Measurements from ENCODE around the gene PAX7. TPM values are rescaled to one million over a fixed set of nuclear protein-coding genes. Genes with fewer than 3 reads are reported as not detected.
A peak's percentile ranks its signal among the peaks of the same experiment; 100 is the strongest.
"Not testable (repeated sequence)": the region's sequence is repeated elsewhere in the genome, so short reads cannot be mapped to it uniquely, and the experiment has no call there.

The PAX7 gene
- not detected for total RNA-seq
- 0 to 0.08 reads per million in 2 donors for total RNA-seq

DNA sequence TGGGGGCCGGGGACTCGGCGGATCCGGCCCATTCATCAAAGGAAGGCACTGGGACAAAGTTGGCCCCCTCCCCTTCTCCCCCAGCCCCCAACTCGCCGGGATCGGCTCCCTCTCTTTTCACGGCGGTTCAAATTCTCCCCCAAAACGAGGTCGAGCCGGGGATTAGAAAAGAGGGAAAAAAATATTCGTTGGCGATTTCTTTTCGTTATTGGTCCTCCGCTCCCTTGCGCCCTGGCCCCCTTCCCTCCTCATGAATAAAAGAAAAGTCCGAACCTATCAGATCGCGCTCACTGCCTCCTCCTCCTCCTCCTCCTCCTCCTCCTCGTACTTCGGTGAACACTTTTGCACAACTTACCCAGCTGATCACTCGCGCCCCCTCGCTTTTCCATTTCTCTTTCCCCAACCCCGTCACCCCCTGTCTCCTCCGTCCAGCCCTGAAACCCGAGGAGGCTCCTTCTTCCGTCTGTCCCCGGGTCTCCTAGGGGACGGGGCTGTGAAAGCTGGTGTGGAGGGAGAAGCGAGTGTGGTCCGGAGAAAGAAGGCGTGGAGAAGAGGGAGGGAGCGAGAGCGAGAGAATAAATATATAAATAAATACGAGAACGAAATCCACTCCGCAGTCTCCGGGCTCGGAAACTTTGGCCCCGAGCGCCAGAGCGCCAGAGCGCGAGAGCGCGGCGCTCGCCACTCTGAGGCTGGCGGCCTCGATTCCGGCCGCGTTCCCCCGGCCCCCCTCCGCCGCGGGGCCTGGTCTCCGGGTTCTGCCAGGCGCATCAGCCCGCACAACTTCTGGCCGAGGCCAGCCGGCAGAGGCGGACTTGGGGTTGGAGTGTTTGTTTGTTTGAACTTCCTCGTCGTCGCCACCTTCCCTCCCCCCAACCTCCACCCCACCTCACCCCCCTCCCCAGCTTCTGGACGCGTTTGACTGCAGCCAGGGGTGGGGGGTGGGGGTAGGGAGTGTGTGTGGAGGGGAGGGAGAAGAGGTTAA, at the start of gene PAX7:
TSS of gene PAX7 (plus strand) at position 336 of the 985 bp plus-strand sequence. CDS start 758 bp downstream, outside the sequence.
- no peaks in the 10 kb centered on the region for H3K9me3 ChIP-seq (ENCODE audit: control insufficient read depth, low read length, poor library complexity, severe bottlenecking)
- peak within 1 kb of the TSS; percentile 43 for H3K27ac Mint-ChIP-seq
- peaks cover 21% of the 10 kb centered on the region for H3K36me3 Mint-ChIP-seq (ENCODE audit: low read depth)
- H3K27me3 Mint-ChIP-seq, result peaks cover 89% of the 10 kb centered on the region
- H3K4me1 Mint-ChIP-seq, result peaks cover 16% of the 10 kb centered on the region
- DNase-seq (no peak), ATAC-seq (no peak)
- H3K4me3 Mint-ChIP-seq, result peak within 1 kb of the TSS; percentile 67

GRCh38 chr1:18581420-18581880, 49.2 kb upstream of the PAX7 start:
- no peaks in the 10 kb centered on the region for H3K9me3 ChIP-seq (ENCODE audit: control insufficient read depth, low read length, poor library complexity, severe bottlenecking)
- Mint-ChIP-seq H3K36me3 (ENCODE audit: low read depth) (no peaks in the 10 kb centered on the region), H3K27me3 (peaks cover 52% of the 10 kb centered on the region), H3K4me3 (no peak overlapping the region), H3K27ac (no peak overlapping the region), H3K4me1 (no peaks in the 10 kb centered on the region)
- ATAC-seq, result no peak
- DNase-seq, result peak in 1 of 3 donors; percentile 13

GRCh38 chr1:18582890-18583289, 47.8 kb upstream of the PAX7 start:
- H3K27me3 Mint-ChIP-seq, result peaks cover 62% of the 10 kb centered on the region
- no peak overlapping the region for H3K27ac Mint-ChIP-seq
- no peaks in the 10 kb centered on the region for H3K9me3 ChIP-seq (ENCODE audit: control insufficient read depth, low read length, poor library complexity, severe bottlenecking)
- H3K36me3 Mint-ChIP-seq (ENCODE audit: low read depth), result peaks cover 2% of the 10 kb centered on the region
- no peaks in the 10 kb centered on the region for H3K4me1 Mint-ChIP-seq
- DNase-seq, result no peak
- H3K4me3 Mint-ChIP-seq, result no peak overlapping the region
- ATAC-seq, result no peak

DNA sequence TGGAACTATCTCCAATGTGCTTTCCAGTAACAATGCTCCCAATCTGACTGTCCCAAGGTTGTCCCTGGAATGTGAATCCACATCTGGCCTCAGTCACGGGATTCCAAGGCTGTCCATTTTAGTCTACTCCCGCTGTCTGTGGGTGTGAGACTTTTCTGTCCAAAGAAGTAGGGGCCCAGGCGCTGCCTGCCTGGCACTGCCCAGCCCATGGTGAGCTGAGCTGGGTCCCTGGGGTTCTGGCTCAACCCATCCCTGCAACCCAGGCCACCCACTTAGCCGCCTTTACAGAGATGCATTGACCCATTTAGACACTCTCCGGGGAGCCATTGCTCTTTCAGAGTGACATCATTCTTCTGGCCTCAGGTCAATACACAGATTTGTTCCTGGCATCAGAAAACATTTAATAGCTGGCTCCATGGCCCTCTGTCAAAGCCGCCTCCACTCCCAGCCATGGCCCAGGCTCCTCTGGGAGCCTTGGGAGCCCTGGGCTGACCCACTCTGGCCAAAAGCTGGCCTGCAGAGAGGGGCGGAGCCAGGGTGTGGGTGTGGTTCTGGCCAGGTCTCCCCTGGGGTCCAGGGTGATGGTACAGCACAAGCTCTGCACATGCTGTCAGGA, 47.2 kb upstream of the PAX7 start:
- Mint-ChIP-seq H3K36me3 (ENCODE audit: low read depth) (peaks cover 2% of the 10 kb centered on the region), H3K27me3 (peaks cover 66% of the 10 kb centered on the region), H3K4me3 (no peak overlapping the region), H3K27ac (no peak overlapping the region), H3K4me1 (no peaks in the 10 kb centered on the region)
- ATAC-seq (no peak), DNase-seq (no peak)
- H3K9me3 ChIP-seq (ENCODE audit: control insufficient read depth, low read length, poor library complexity, severe bottlenecking), result no peaks in the 10 kb centered on the region

DNA sequence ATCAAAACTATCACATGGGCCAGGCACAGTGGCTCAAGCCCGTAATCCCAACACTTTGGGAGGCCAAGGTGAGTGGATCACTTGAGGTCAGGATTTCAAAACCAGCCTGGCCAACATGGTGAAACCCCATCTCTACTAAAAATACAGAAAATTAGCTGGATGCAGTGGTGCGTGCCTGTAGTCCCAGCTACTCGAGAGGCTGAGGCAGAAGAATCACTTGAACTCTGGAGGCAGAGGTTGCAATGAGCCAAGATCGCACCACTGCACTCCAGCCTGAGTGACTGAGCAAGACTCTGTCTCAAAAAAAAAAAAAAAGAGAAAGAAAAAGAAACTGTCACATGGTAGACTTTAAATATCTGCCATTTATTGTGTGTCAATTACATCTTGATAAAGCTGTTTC, 44.6 kb upstream of the PAX7 start:
- DNase-seq; ATAC-seq; H3K36me3 Mint-ChIP-seq (ENCODE audit: low read depth); H3K4me3 Mint-ChIP-seq; H3K27ac Mint-ChIP-seq; H3K4me1 Mint-ChIP-seq; H3K9me3 ChIP-seq (ENCODE audit: control insufficient read depth, low read length, poor library complexity, severe bottlenecking): not testable (repeated sequence)
- peaks cover 59% of the 10 kb centered on the region for H3K27me3 Mint-ChIP-seq

DNA sequence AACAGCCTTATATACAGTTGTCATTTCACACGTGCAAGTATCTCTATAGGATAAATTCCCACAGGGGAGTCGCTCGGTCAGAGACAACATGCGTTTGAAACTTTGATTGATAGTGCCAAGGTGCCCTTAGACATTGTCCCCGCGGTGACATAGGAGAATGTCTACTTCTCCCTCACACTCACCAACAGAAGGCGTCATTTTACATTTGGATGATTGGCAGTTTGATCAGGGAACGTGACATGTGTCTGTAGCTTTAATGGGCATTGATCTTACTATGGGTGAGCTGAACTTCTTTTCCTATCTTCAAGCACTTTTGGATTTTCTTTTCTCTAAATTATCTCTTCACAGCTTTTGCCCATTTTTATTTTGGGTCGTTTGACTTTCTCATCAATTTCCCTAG, 42.6 kb upstream of the PAX7 start:
- DNase-seq (no peak), ATAC-seq (no peak)
- Mint-ChIP-seq H3K27ac (no peak overlapping the region), H3K4me3 (no peak overlapping the region), H3K4me1 (no peaks in the 10 kb centered on the region), H3K36me3 (ENCODE audit: low read depth) (peaks cover 2% of the 10 kb centered on the region), H3K27me3 (peaks cover 72% of the 10 kb centered on the region)
- no peaks in the 10 kb centered on the region for H3K9me3 ChIP-seq (ENCODE audit: control insufficient read depth, low read length, poor library complexity, severe bottlenecking)

DNA sequence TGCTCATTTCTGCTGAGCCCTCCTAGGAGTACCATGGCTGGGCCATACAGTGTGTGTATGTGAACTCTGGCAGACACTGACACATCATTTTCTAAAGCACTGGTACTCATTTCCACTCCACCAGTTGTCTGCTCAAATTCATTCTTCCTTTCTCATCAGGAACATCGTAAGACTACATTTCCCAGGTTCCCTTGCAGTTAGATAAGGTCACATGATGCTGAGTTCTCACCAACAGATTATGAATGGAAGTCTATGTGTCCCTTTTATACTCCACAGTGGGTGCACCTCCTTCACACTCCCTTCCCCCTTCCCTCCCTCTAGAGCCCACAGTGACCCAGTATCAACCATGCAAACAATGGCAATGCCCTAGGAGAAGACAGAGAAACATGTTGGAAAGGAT, 38.3 kb upstream of the PAX7 start:
- Mint-ChIP-seq H3K4me1 (no peaks in the 10 kb centered on the region), H3K27me3 (peaks cover 57% of the 10 kb centered on the region), H3K4me3 (no peak overlapping the region), H3K27ac (no peak overlapping the region), H3K36me3 (ENCODE audit: low read depth) (peaks cover 2% of the 10 kb centered on the region)
- ATAC-seq (no peak), DNase-seq (no peak)
- no peaks in the 10 kb centered on the region for H3K9me3 ChIP-seq (ENCODE audit: control insufficient read depth, low read length, poor library complexity, severe bottlenecking)

- Mint-ChIP-seq H3K27ac (peak overlapping the region; percentile 59), H3K36me3 (ENCODE audit: low read depth) (peaks cover 2% of the 10 kb centered on the region), H3K27me3 (peaks cover 46% of the 10 kb centered on the region), H3K4me3 (no peak overlapping the region), H3K4me1 (peaks cover 2% of the 10 kb centered on the region)
- no peaks in the 10 kb centered on the region for H3K9me3 ChIP-seq (ENCODE audit: control insufficient read depth, low read length, poor library complexity, severe bottlenecking)
- peak; percentile 52 for ATAC-seq
- peak in 2 of 3 donors; percentile 11 to 28 for DNase-seq
These were observed 33.2 kb upstream of the PAX7 start for GRCh38 chr1:18597160-18598042.

- Mint-ChIP-seq H3K4me3 (no peak overlapping the region), H3K36me3 (ENCODE audit: low read depth) (peaks cover 2% of the 10 kb centered on the region), H3K27ac (no peak overlapping the region), H3K4me1 (peaks cover 2% of the 10 kb centered on the region), H3K27me3 (peaks cover 39% of the 10 kb centered on the region)
- H3K9me3 ChIP-seq (ENCODE audit: control insufficient read depth, low read length, poor library complexity, severe bottlenecking), result no peaks in the 10 kb centered on the region
- ATAC-seq, result no peak
- DNase-seq, result no peak
These were observed 31.6 kb upstream of the PAX7 start for GRCh38 chr1:18599086-18599485.

- H3K27me3 Mint-ChIP-seq, result peaks cover 34% of the 10 kb centered on the region
- H3K27ac Mint-ChIP-seq, result no peak overlapping the region
- DNase-seq, result no peak
- no peak for ATAC-seq
- H3K9me3 ChIP-seq (ENCODE audit: control insufficient read depth, low read length, poor library complexity, severe bottlenecking), result no peaks in the 10 kb centered on the region
- no peak overlapping the region for H3K4me3 Mint-ChIP-seq
- peaks cover 2% of the 10 kb centered on the region for H3K4me1 Mint-ChIP-seq
- peaks cover 2% of the 10 kb centered on the region for H3K36me3 Mint-ChIP-seq (ENCODE audit: low read depth)
These were observed 30.9 kb upstream of the PAX7 start for GRCh38 chr1:18599704-18600103.

DNA sequence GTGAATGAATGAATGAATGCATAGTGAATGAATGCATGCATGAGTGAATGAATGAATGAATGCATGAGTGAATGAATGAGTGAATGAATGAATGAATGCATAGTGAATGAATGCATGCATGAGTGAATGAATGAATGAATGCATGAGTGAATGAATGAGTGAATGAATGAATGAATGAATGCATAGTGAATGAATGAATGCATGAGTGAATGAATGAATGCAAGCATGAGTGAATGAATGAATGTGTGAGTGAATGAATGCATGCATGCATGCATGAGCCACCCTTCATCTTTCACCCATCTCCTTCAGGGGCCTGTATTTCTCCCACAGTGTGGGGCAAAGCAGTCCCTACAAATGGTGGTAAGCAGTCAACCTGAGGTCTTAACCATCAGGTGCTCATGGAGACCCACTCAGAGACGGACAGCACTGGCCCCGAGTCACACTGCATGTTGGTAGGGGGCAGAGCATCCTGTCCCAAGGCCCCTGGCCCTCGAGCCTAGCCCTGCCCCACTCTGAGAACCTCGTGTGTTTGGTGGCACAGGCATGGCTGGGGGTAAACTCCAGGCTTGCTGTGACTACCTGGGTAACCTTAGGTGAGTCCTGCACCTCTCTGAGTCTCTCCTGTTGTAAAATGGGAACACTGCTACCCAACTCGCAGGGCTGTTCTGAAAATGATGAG, 28.0 kb upstream of the PAX7 start:
- ATAC-seq, result no peak
- H3K36me3 Mint-ChIP-seq (ENCODE audit: low read depth), result no peaks in the 10 kb centered on the region
- no peak overlapping the region for H3K27ac Mint-ChIP-seq
- H3K4me1 Mint-ChIP-seq, result no peaks in the 10 kb centered on the region
- peaks cover 27% of the 10 kb centered on the region for H3K27me3 Mint-ChIP-seq
- no peak overlapping the region for H3K4me3 Mint-ChIP-seq
- H3K9me3 ChIP-seq (ENCODE audit: control insufficient read depth, low read length, poor library complexity, severe bottlenecking), result no peaks in the 10 kb centered on the region
- DNase-seq, result no peak

GRCh38 chr1:18603212-18603852, 27.3 kb upstream of the PAX7 start:
- H3K4me3 Mint-ChIP-seq, result no peak overlapping the region
- H3K27ac Mint-ChIP-seq, result no peak overlapping the region
- H3K36me3 Mint-ChIP-seq (ENCODE audit: low read depth), result no peaks in the 10 kb centered on the region
- no peaks in the 10 kb centered on the region for H3K4me1 Mint-ChIP-seq
- peaks cover 30% of the 10 kb centered on the region for H3K27me3 Mint-ChIP-seq
- DNase-seq (no peak), ATAC-seq (no peak)
- no peaks in the 10 kb centered on the region for H3K9me3 ChIP-seq (ENCODE audit: control insufficient read depth, low read length, poor library complexity, severe bottlenecking)
